GM12801 (cell line): Measurements from ENCODE around the gene ANKRD52.

Experiments
- CTCF ChIP-seq: IDR thresholded peaks from one replicate; pipeline ENCODE4 v1.5.1; 2011; ENCODE audit warnings: control low read depth; ENCODE audit not compliant: insufficient read length; ENCODE audit errors: extremely low read depth

Gene ANKRD52

GRCh38 chr12:56299308-56299852 is 41.2 kb upstream of the ANKRD52 start:
- TF ChIP-seq CTCF, result no peak

- no peak for TF ChIP-seq CTCF
Observed at GRCh38 chr12:56298828-56299227, 40.6 kb upstream of the ANKRD52 start.

GRCh38 chr12:56297400-56297799 is 39.2 kb upstream of the ANKRD52 start:
- no peak for TF ChIP-seq CTCF

- no peak for TF ChIP-seq CTCF
Observed at GRCh38 chr12:56296295-56296694, 38.1 kb upstream of the ANKRD52 start.

GRCh38 chr12:56293795-56294194 is 35.6 kb upstream of the ANKRD52 start:
- TF ChIP-seq CTCF, result no peak

GRCh38 chr12:56288705-56289387 is 30.7 kb upstream of the ANKRD52 start:
- no peak for TF ChIP-seq CTCF

- TF ChIP-seq CTCF, result no peak
Observed at GRCh38 chr12:56286044-56286830, 28.1 kb upstream of the ANKRD52 start.
